Thoracic aorta (tissue), 2 donors: ENCODE measurements around the gene ABCA5. TPM values are rescaled to one million over a fixed set of nuclear protein-coding genes. Genes with fewer than 3 reads are reported as not detected.

Source experiments
- ATAC-seq: fragments of 150-250 bp; one replicate; pipeline ENCODE4 v1.8.0; 2017; ENCODE audit warnings: low read depth; ENCODE audit not compliant: insufficient number of reproducible peaks, low FRiP score
- DNase-seq: peaks from one replicate; pipeline ENCODE4 v3.0.0-alpha.2; 2020; ENCODE audit warnings: low spot score
- H3K27ac ChIP-seq, 2 donors: fragments of 200-600 bp; sonication (generic); 1 replicate in 1 of 2; 2 replicates in 1 of 2; pipeline ENCODE4 v1.5.1; 2016; ENCODE audit warnings: mild to moderate bottlenecking in 2 of 2, moderate library complexity in 2 of 2
- H3K27me3 ChIP-seq: fragments of 200-600 bp; sonication (generic); replicated peaks from 2 replicates; pipeline ENCODE4 v1.6.0; 2016; ENCODE audit warnings: mild to moderate bottlenecking; ENCODE audit not compliant: insufficient read depth
- H3K36me3 ChIP-seq: fragments of 200-600 bp; sonication (generic); one replicate; pipeline ENCODE4 v1.5.1; 2016
- H3K4me1 ChIP-seq, 2 donors: fragments of 200-600 bp; sonication (generic); 1 replicate in 1 of 2; 2 replicates in 1 of 2; pipeline versions ENCODE4 v1.5.1 to v1.6.0; 2016; ENCODE audit warnings: low read depth in 2 of 2, mild to moderate bottlenecking in 1 of 2; ENCODE audit not compliant: control insufficient read depth in 1 of 2
- H3K4me3 ChIP-seq: fragments of 200-600 bp; sonication (generic); 2 replicates; pipeline ENCODE4 v1.5.1; 2016; ENCODE audit warnings: mild to moderate bottlenecking
- H3K9me3 ChIP-seq: fragments of 200-600 bp; sonication (generic); 2 replicates; pipeline ENCODE4 v1.5.1; 2016
- total RNA-seq, 2 donors: library from RNA; depleted of rRNA; stranded (reverse); fragments of >200 nt; gene quantifications; one replicate each; pipeline versions ENCODE4 v1.1.0 to v1.2.3, GENCODE V29; 2016
- TF ChIP-seq, protein P1 (sequence below): fragments of 200-600 bp; sonication (generic); IDR thresholded peaks from one replicate; pipeline ENCODE4 v1.5.1; 2019; ENCODE audit warnings: antibody characterized with exemption

The ABCA5 gene
- total RNA-seq, 2 donors from 2014 or later: 9.1 to 46.2 TPM

DNA sequence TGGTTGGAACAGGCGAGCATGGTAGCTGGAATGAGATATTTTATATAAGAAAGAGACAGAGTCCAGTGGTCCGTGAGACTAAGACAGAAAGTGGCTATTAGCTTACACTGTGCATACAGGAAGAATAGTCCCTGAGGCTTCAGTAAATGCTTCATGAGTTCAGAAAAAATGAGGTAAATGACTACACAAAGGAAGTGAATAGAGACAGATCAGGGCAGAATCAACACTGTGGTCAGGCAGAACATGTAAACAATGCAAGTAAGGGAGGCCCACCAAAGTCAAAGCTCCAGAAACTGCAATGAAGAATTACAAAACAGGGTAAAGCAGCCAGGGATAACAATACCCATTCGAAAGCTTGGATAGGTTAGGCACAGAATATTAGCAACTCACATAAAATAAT, 103.1 kb downstream of the ABCA5 start:
- no peaks in the 10 kb centered on the region for H3K4me1 ChIP-seq
- ATAC-seq (no peak), DNase-seq (no peak)
- no peaks in the 10 kb centered on the region for H3K36me3 ChIP-seq
- no peak overlapping the region for H3K27ac ChIP-seq
- TF ChIP-seq, protein P1, sequence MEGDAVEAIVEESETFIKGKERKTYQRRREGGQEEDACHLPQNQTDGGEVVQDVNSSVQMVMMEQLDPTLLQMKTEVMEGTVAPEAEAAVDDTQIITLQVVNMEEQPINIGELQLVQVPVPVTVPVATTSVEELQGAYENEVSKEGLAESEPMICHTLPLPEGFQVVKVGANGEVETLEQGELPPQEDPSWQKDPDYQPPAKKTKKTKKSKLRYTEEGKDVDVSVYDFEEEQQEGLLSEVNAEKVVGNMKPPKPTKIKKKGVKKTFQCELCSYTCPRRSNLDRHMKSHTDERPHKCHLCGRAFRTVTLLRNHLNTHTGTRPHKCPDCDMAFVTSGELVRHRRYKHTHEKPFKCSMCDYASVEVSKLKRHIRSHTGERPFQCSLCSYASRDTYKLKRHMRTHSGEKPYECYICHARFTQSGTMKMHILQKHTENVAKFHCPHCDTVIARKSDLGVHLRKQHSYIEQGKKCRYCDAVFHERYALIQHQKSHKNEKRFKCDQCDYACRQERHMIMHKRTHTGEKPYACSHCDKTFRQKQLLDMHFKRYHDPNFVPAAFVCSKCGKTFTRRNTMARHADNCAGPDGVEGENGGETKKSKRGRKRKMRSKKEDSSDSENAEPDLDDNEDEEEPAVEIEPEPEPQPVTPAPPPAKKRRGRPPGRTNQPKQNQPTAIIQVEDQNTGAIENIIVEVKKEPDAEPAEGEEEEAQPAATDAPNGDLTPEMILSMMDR: no peak
- no peak overlapping the region for H3K4me3 ChIP-seq
- H3K9me3 ChIP-seq: no peaks in the 10 kb centered on the region
- H3K27me3 ChIP-seq: no peaks in the 10 kb centered on the region

DNA sequence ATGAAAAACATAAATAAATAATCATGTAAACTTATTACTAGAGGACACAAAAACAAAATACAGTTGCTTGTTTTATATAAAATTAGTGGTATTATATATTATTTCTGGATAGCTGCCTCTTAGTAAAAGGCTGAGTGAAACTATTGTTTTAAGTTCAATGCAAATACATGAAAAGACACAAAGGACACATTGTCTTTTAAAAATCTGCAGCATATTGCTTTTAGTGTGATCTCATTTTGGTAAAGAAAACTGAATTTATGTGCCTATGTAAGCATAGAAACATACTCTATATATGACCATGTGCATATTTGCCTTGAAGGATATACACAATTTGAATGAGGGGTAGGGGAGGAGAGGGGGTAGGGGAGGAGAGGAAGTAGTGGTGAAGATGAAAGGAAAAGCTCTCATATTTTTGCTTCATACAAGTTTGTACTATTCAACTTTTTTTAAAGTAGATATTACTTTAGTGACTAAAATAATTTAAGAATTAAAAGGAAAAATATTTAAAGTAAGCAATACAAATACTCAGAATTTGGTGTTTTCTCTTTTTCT, 104.2 kb downstream of the ABCA5 start:
- ATAC-seq (no peak), DNase-seq (no peak)
- no peaks in the 10 kb centered on the region for H3K36me3 ChIP-seq
- H3K27me3 ChIP-seq: no peaks in the 10 kb centered on the region
- H3K4me3 ChIP-seq: no peak overlapping the region
- TF ChIP-seq, protein P1: no peak
- H3K9me3 ChIP-seq: no peaks in the 10 kb centered on the region
- H3K4me1 ChIP-seq: no peaks in the 10 kb centered on the region
- H3K27ac ChIP-seq: no peak overlapping the region

DNA sequence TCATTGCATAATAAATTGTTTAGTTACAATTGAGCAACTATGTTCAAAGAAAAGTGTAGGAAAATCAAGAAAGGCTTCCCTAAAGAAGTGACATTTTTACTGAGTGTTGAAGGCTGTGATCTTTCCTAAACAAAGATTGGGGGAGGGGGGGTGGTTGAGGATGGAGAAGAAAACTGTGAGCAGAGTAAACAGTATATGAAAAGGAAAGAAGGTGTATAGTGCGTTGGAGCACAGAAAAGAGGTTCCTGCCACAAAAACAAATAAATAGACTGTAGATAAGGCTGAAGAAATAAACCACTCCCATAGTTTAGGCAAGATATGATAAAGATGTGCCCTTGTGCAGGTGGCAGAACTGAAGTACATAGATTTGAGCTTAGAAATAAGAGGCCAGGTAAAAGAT, 106.8 kb downstream of the ABCA5 start:
- H3K4me1 ChIP-seq: no peaks in the 10 kb centered on the region
- no peak overlapping the region for H3K4me3 ChIP-seq
- H3K27ac ChIP-seq: no peak overlapping the region
- no peaks in the 10 kb centered on the region for H3K27me3 ChIP-seq
- H3K36me3 ChIP-seq: no peaks in the 10 kb centered on the region
- ATAC-seq (no peak), DNase-seq (no peak)
- H3K9me3 ChIP-seq: no peaks in the 10 kb centered on the region
- TF ChIP-seq, protein P1: no peak

DNA sequence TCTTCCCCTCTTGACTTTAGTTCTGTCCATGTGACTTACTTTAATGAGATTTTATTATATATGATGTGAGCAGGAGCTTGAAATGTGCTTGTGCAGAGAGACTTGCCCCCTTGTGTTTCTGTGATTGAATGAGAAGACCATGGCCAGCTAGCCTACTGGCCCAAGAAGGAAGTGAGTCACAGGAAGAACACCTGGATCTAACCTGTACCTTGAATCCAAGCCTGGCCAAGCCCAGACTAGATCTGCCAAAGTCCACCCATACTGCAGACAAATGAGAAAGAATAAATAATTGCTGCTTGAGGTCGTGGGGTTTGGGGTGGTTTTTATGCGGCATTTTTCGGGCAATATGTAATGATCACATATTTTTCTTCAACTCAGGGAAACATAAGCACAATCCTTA, 107.9 kb downstream of the ABCA5 start:
- H3K9me3 ChIP-seq: no peaks in the 10 kb centered on the region
- TF ChIP-seq, protein P1: no peak
- no peaks in the 10 kb centered on the region for H3K4me1 ChIP-seq
- ATAC-seq: no peak
- no peak overlapping the region for H3K4me3 ChIP-seq
- no peaks in the 10 kb centered on the region for H3K36me3 ChIP-seq
- no peak for DNase-seq
- H3K27ac ChIP-seq: no peak overlapping the region
- H3K27me3 ChIP-seq: no peaks in the 10 kb centered on the region

DNA sequence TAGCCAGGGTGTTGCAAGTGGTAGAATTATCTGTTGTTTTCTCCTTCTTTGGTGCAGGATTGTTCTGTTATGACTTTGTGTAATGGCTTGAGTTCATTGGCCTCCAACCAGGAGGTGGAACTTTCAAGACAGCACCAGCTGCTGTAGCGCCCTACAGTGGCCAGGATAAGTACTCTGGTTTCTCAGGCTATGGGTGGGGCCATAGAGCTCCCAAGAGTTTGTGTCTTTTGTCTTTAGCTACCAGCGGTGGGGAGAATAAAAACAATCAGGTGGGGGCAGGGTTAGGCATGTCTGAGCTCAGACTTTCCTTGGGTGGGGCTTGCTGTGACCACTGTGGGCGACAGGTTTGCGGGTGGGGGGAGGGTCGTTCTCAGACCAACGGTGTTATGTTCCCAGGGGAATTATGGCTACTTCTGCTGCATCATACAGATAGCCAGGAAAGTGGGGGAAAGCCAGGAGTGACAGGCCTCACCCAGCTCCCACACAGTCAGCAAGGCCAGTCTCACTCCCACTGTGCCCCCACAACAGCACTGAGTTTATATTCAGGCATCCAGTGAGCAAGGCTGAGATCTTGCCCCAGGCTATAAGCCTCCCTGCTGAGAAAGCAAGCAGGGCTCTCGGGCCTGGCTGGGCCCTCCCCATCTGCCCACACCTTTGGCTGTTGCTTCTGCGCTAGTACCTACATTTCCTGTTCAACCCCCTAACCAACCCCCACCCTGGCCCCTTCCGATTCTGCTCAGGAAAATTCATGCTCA, 113.7 kb downstream of the ABCA5 start:
- Histone ChIP-seq H3K27me3 (no peaks in the 10 kb centered on the region), H3K4me1 (no peaks in the 10 kb centered on the region), H3K36me3 (no peaks in the 10 kb centered on the region), H3K27ac (no peak overlapping the region), H3K9me3 (no peaks in the 10 kb centered on the region), H3K4me3 (no peak overlapping the region)
- TF ChIP-seq, protein P1: no peak
- DNase-seq (no peak), ATAC-seq (no peak)
